Measurements from ENCODE around the gene GGN.
A peak's percentile ranks its signal among the peaks of the same experiment; 100 is the strongest.
"Not testable (repeated sequence)": the region's sequence is repeated elsewhere in the genome, so short reads cannot be mapped to it uniquely, and the experiment has no call there.

Gene GGN

GRCh38 chr19:38411041-38411712 lies 23.3 kb upstream of the GGN start:
- no peak for DNase-seq

GRCh38 chr19:38410407-38410806 lies 22.6 kb upstream of the GGN start:
- not testable (repeated sequence) for DNase-seq

GRCh38 chr19:38409631-38410133 lies 21.8 kb upstream of the GGN start:
- no peak for DNase-seq

- no peak for DNase-seq
Observed at GRCh38 chr19:38405276-38405675, 17.4 kb upstream of the GGN start.

- no peak for DNase-seq
Observed at GRCh38 chr19:38404858-38405257, 17.0 kb upstream of the GGN start.

GRCh38 chr19:38402967-38403674 lies 15.3 kb upstream of the GGN start, which contains the start of gene FAM98C:
Gene FAM98C (plus strand): TSS chr19:38403093. CDS start chr19:38403154, 61 bp downstream.
- peak; percentile 97 for DNase-seq

- no peak for DNase-seq
Observed at GRCh38 chr19:38402623-38402966, 14.8 kb upstream of the GGN start.

GRCh38 chr19:38401148-38401547 lies 13.3 kb upstream of the GGN start:
- DNase-seq = no peak

GRCh38 chr19:38400361-38400760 lies 12.5 kb upstream of the GGN start:
- DNase-seq = no peak

- DNase-seq = no peak
Observed at GRCh38 chr19:38399537-38399936, 11.7 kb upstream of the GGN start.

GRCh38 chr19:38399081-38399480 lies 11.2 kb upstream of the GGN start:
- no peak for DNase-seq

- DNase-seq = peak in 1 of 2 donors; percentile 48
Observed at GRCh38 chr19:38395381-38396114, 7.7 kb upstream of the GGN start.

GRCh38 chr19:38394488-38394887 lies 6.7 kb upstream of the GGN start:
- peak; percentile 67 to 70 for DNase-seq

- DNase-seq = no peak
Observed at GRCh38 chr19:38392707-38393308, 5.0 kb upstream of the GGN start.

GRCh38 chr19:38391911-38392464 lies 4.2 kb upstream of the GGN start:
- no peak for DNase-seq

GRCh38 chr19:38389957-38390924 lies 2.4 kb upstream of the GGN start:
- no peak for DNase-seq

GRCh38 chr19:38389101-38389925 lies 1.5 kb upstream of the GGN start:
- no peak for DNase-seq

- DNase-seq = no peak
Observed at GRCh38 chr19:38388349-38389100, 691 bp upstream of the GGN start, which contains the start of gene SPRED3. Gene SPRED3 (plus strand): TSS chr19:38388697. CDS start chr19:38390303, 1,606 bp downstream.

GRCh38 chr19:38386971-38387549 lies 774 bp downstream of the GGN start:
- no peak for DNase-seq
